Activated T-helper 17 cell treated with anti-CD3 and anti-CD28 coated beads, Interleukin-2, amount 50 U/mL, for 72 hours (primary cell): ENCODE data around the gene PIP4K2A. TPM values are rescaled to one million over a fixed set of nuclear protein-coding genes. Genes with fewer than 3 reads are reported as not detected.

Source experiments
- ATAC-seq: fragments of 150-1000 bp; cut with Tn5 transposase; replicated peaks from 2 replicates; pipeline ENCODE4 v1.10.0; 2021; ENCODE audit warnings: mild to moderate bottlenecking, moderate library complexity
- H3K27ac Mint-ChIP-seq: one replicate; pipeline ENCODE4 v1.8.0; 2022; ENCODE audit warnings: mixed read lengths
- H3K27me3 Mint-ChIP-seq: one replicate; pipeline ENCODE4 v1.8.0; 2022; ENCODE audit warnings: mixed read lengths
- H3K36me3 Mint-ChIP-seq: one replicate; pipeline ENCODE4 v1.8.0; 2022; ENCODE audit warnings: low read depth, mild to moderate bottlenecking, mixed read lengths
- H3K4me1 Mint-ChIP-seq: one replicate; pipeline ENCODE4 v1.8.0; 2022; ENCODE audit warnings: mixed read lengths
- H3K4me3 Mint-ChIP-seq: one replicate; pipeline ENCODE4 v1.8.0; 2022; ENCODE audit warnings: mild to moderate bottlenecking, mixed read lengths
- H3K9me3 Mint-ChIP-seq: one replicate; pipeline ENCODE4 v1.8.0; 2022; ENCODE audit warnings: mixed read lengths
- total RNA-seq, 2 donors: library from RNA; stranded (reverse); gene quantifications; one replicate each; pipeline ENCODE4 v1.2.3, GENCODE V29; 2022

The PIP4K2A gene
- total RNA-seq, 2 donors from 2014 or later = 86.1 to 111 TPM

GRCh38 chr10:22712211-22712955 lies 2.0 kb downstream of the PIP4K2A start:
- Mint-ChIP-seq H3K4me1 (peaks cover 43% of the 10 kb centered on the region), H3K36me3 (peaks cover 32% of the 10 kb centered on the region), H3K27me3 (no peaks in the 10 kb centered on the region), H3K4me3 (peak overlapping the region; percentile 79), H3K9me3 (no peaks in the 10 kb centered on the region), H3K27ac (peak overlapping the region; percentile 81)
- peak; percentile 50 for ATAC-seq

- peaks cover 49% of the 10 kb centered on the region for H3K4me1 Mint-ChIP-seq
- H3K4me3 Mint-ChIP-seq = peak overlapping the region; percentile 79
- H3K27ac Mint-ChIP-seq = peak overlapping the region; percentile 78
- peaks cover 34% of the 10 kb centered on the region for H3K36me3 Mint-ChIP-seq
- H3K27me3 Mint-ChIP-seq = no peaks in the 10 kb centered on the region
- no peaks in the 10 kb centered on the region for H3K9me3 Mint-ChIP-seq
- ATAC-seq = no peak
Observed at GRCh38 chr10:22711373-22711772, 3.0 kb downstream of the PIP4K2A start.

GRCh38 chr10:22710139-22710745 lies 4.1 kb downstream of the PIP4K2A start:
- peaks cover 56% of the 10 kb centered on the region for H3K4me1 Mint-ChIP-seq
- ATAC-seq = no peak
- peaks cover 32% of the 10 kb centered on the region for H3K36me3 Mint-ChIP-seq
- no peaks in the 10 kb centered on the region for H3K9me3 Mint-ChIP-seq
- H3K27me3 Mint-ChIP-seq = no peaks in the 10 kb centered on the region
- H3K4me3 Mint-ChIP-seq = peak overlapping the region; percentile 79
- H3K27ac Mint-ChIP-seq = peak overlapping the region; percentile 78

DNA sequence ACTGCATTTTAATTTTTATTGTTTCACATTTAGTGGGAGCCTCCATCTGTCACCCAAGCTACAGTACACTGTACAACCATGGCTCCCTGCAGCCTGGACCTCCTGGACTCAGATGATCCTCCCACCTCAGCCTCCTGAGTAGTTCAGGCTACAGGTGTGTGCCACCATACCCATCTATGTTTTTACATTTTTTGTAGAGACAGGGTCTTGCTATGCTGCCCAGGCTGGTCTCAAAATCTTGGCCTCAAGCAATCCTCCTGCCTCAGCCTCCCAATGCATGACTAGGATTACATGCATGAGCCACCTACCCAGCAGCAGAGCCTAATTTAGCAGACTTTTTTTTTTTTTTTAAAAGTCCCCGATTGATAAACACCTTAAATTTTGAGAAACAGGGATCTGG lies 5.6 kb downstream of the PIP4K2A start:
- H3K9me3 Mint-ChIP-seq = no peaks in the 10 kb centered on the region
- H3K36me3 Mint-ChIP-seq = peaks cover 44% of the 10 kb centered on the region
- ATAC-seq = no peak
- H3K27me3 Mint-ChIP-seq = no peaks in the 10 kb centered on the region
- H3K27ac Mint-ChIP-seq = peak overlapping the region; percentile 18
- peaks cover 65% of the 10 kb centered on the region for H3K4me1 Mint-ChIP-seq
- H3K4me3 Mint-ChIP-seq = peak overlapping the region; percentile 79

- Mint-ChIP-seq H3K4me3 (peak overlapping the region; percentile 29), H3K27ac (peak overlapping the region; percentile 11), H3K27me3 (no peaks in the 10 kb centered on the region), H3K4me1 (peaks cover 79% of the 10 kb centered on the region), H3K9me3 (no peaks in the 10 kb centered on the region), H3K36me3 (peaks cover 31% of the 10 kb centered on the region)
- ATAC-seq = no peak
Observed at GRCh38 chr10:22705527-22705926, 8.9 kb downstream of the PIP4K2A start.

- Mint-ChIP-seq H3K27ac (peak overlapping the region; percentile 67), H3K4me1 (peaks cover 79% of the 10 kb centered on the region), H3K9me3 (no peaks in the 10 kb centered on the region), H3K4me3 (peak overlapping the region; percentile 38), H3K27me3 (no peaks in the 10 kb centered on the region), H3K36me3 (peaks cover 31% of the 10 kb centered on the region)
- no peak for ATAC-seq
Observed at GRCh38 chr10:22704942-22705341, 9.4 kb downstream of the PIP4K2A start.

- peaks cover 31% of the 10 kb centered on the region for H3K36me3 Mint-ChIP-seq
- no peak for ATAC-seq
- peaks cover 80% of the 10 kb centered on the region for H3K4me1 Mint-ChIP-seq
- H3K4me3 Mint-ChIP-seq = peak overlapping the region; percentile 38
- H3K27me3 Mint-ChIP-seq = no peaks in the 10 kb centered on the region
- no peaks in the 10 kb centered on the region for H3K9me3 Mint-ChIP-seq
- peak overlapping the region; percentile 67 for H3K27ac Mint-ChIP-seq
Observed at GRCh38 chr10:22704471-22704911, 9.9 kb downstream of the PIP4K2A start.

DNA sequence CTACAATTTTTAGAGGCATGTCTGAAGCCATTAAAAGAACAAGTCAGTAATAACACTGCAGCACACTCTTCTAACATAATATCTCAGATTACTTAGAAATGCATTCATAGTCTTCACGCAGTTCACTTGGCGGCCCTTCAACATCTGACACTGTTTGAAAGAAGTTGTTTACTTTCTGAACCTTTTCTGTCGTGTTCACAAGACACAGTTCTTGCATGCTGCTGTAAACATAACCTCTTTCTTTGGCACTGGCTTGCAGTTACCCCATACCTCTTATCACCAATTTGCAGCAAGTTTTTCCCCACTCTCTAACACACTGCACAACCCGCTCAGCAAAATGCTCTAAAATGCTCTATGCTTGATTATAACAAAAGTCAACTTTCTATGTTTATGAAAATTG lies 12.0 kb downstream of the PIP4K2A start:
- Mint-ChIP-seq H3K27ac (peak overlapping the region; percentile 67), H3K27me3 (no peaks in the 10 kb centered on the region), H3K4me1 (peaks cover 69% of the 10 kb centered on the region), H3K4me3 (peak overlapping the region; percentile 61), H3K36me3 (peaks cover 20% of the 10 kb centered on the region), H3K9me3 (no peaks in the 10 kb centered on the region)
- ATAC-seq = no peak

DNA sequence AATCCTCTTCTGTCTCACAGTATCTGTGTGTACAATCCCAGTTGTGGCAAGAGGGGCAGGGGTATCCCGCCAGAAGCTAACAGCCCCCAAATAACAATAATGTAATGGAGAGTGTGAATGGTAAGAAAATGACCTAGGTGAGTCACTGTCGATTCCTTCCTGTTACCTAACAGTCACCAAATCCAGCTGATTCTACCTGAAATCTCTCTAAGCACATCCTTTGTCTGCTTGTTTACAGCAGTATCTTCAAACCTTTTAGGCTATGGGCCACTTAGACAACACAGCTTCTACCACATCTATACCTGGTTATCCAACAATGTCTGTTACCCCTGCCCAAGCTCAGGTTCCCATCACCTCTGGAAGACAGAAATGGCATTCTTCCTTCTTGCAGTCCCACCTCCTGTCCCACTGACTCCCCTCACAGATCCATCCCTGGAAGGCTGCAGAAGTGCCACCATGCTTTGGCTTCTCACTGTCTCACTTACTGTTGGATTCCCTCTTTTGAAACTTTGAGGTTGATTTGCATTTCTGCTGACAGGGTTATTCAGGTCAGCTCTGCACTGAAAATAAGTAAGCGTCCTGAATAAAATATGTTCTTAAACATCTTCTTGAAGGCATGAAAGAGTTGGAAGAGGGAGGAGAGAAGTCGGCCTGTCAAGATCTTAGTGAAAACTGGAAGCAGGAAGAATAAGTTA lies 13.1 kb downstream of the PIP4K2A start:
- H3K27ac Mint-ChIP-seq = peak overlapping the region; percentile 67
- peaks cover 19% of the 10 kb centered on the region for H3K36me3 Mint-ChIP-seq
- ATAC-seq = peak; percentile 68
- no peaks in the 10 kb centered on the region for H3K9me3 Mint-ChIP-seq
- H3K4me3 Mint-ChIP-seq = peak overlapping the region; percentile 61
- H3K4me1 Mint-ChIP-seq = peaks cover 67% of the 10 kb centered on the region
- no peaks in the 10 kb centered on the region for H3K27me3 Mint-ChIP-seq

GRCh38 chr10:22700489-22700888 lies 13.9 kb downstream of the PIP4K2A start:
- Mint-ChIP-seq H3K36me3 (peaks cover 19% of the 10 kb centered on the region), H3K27me3 (no peaks in the 10 kb centered on the region), H3K27ac (peak overlapping the region; percentile 67), H3K4me3 (peak overlapping the region; percentile 61), H3K9me3 (no peaks in the 10 kb centered on the region), H3K4me1 (peaks cover 65% of the 10 kb centered on the region)
- ATAC-seq = no peak

GRCh38 chr10:22699976-22700375 lies 14.4 kb downstream of the PIP4K2A start:
- H3K4me1 Mint-ChIP-seq = peaks cover 67% of the 10 kb centered on the region
- no peaks in the 10 kb centered on the region for H3K9me3 Mint-ChIP-seq
- peak overlapping the region; percentile 61 for H3K4me3 Mint-ChIP-seq
- peaks cover 17% of the 10 kb centered on the region for H3K36me3 Mint-ChIP-seq
- no peaks in the 10 kb centered on the region for H3K27me3 Mint-ChIP-seq
- no peak for ATAC-seq
- H3K27ac Mint-ChIP-seq = no peak overlapping the region

DNA sequence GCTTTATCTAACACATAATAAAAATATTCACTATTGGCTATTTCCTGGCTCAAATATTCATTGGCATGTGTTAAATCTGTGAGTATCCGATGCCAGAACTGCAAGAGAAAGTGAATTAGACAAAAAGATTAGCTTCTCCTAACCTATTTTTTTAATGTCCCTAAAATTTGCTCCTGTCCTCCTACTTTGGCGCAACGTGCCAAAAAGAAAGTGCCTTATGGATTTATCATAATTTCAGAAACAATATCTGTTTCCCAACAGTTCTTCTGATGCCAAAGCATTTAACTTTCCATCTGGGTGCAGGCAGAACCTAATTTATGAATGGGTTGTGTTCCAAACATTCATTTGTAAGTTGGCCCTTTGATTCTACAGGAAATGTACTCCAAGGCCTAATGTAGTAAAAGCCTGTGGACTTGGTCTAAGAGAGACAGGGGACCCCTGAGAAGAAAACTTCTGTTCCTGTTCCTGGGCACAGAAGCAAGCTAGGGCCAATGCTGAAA lies 15.4 kb downstream of the PIP4K2A start:
- Mint-ChIP-seq H3K27me3 (no peaks in the 10 kb centered on the region), H3K36me3 (peaks cover 7% of the 10 kb centered on the region), H3K9me3 (no peaks in the 10 kb centered on the region), H3K27ac (peak overlapping the region; percentile 77), H3K4me1 (peaks cover 58% of the 10 kb centered on the region), H3K4me3 (peak overlapping the region; percentile 48)
- ATAC-seq = no peak

DNA sequence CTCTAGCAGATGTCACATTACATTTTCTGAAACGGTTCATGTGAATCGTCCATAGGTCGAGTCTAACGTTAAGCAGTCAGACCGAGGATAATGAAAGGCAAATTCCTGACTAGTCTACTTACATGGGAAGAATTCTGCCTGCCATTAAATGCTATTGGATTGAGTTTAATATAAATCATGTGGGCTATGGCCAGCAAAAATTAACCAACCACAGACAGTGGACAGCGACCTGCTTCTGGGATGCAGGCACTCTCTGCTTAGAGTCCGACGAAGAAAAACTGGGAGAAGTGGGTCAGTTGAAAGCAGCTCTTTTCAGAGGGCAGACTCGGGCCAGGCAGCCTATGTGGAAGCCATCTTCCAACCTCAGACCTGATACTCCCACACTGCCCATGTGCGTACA lies 16.6 kb downstream of the PIP4K2A start:
- peaks cover 59% of the 10 kb centered on the region for H3K4me1 Mint-ChIP-seq
- no peak for ATAC-seq
- H3K36me3 Mint-ChIP-seq = peaks cover 4% of the 10 kb centered on the region
- H3K27me3 Mint-ChIP-seq = no peaks in the 10 kb centered on the region
- no peaks in the 10 kb centered on the region for H3K9me3 Mint-ChIP-seq
- no peak overlapping the region for H3K27ac Mint-ChIP-seq
- H3K4me3 Mint-ChIP-seq = no peak overlapping the region

DNA sequence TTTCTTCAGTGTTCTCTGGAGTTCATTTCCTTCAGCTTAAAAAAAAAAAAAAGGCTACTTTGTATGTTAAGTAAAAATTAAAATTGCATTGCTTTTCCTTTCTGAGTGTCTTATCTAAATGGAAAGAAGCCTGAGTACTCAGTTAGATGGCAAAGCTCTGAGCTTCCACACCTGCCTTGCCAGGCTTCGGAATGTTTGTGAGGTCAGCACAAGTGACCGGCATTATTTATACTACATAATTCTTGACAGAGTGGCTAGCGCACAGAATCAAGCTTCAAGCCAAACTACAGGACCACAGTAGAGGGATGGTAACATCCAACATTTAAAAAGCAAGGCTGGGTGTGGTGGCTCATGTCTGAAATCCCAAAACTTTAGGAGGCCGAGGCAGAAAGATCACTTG lies 17.3 kb downstream of the PIP4K2A start:
- peak overlapping the region; percentile 74 for H3K27ac Mint-ChIP-seq
- no peak for ATAC-seq
- H3K4me1 Mint-ChIP-seq = peaks cover 56% of the 10 kb centered on the region
- no peaks in the 10 kb centered on the region for H3K27me3 Mint-ChIP-seq
- H3K36me3 Mint-ChIP-seq = peaks cover 4% of the 10 kb centered on the region
- H3K9me3 Mint-ChIP-seq = no peaks in the 10 kb centered on the region
- H3K4me3 Mint-ChIP-seq = peak overlapping the region; percentile 33
